ENCODE measurements around the gene ZBTB7A.

ZBTB7A gene

GRCh38 chr19:4068047-4068966 lies 1.6 kb upstream of the ZBTB7A start:
- Histone ChIP-seq H3K9ac (ENCODE audit: low read depth in 1 of 2, low read length in 2 of 2) (peak overlapping the region; percentile 75 to 81), H3K4me3 (ENCODE audit: low read length in 2 of 2) (peak overlapping the region; percentile 62 to 71), H3K27ac (ENCODE audit: low read depth in 2 of 2, low read length in 2 of 2) (peak overlapping the region; percentile 97), H3K27me3 (ENCODE audit: control insufficient read depth in 2 of 2, insufficient read depth in 2 of 2, low read length in 2 of 2) (no peaks in the 10 kb centered on the region), H3K9me3 (ENCODE audit: control insufficient read depth in 2 of 2, low read length in 2 of 2) (no peaks in the 10 kb centered on the region), H3K4me1 (ENCODE audit: control insufficient read depth in 2 of 2, insufficient read depth in 2 of 2, low read length in 2 of 2) (peaks cover 17% of the 10 kb centered on the region in 2 donors), H3K36me3 (ENCODE audit: control insufficient read depth in 2 of 2, insufficient read depth in 2 of 2, low read length in 2 of 2) (no peaks in the 10 kb centered on the region)

DNA sequence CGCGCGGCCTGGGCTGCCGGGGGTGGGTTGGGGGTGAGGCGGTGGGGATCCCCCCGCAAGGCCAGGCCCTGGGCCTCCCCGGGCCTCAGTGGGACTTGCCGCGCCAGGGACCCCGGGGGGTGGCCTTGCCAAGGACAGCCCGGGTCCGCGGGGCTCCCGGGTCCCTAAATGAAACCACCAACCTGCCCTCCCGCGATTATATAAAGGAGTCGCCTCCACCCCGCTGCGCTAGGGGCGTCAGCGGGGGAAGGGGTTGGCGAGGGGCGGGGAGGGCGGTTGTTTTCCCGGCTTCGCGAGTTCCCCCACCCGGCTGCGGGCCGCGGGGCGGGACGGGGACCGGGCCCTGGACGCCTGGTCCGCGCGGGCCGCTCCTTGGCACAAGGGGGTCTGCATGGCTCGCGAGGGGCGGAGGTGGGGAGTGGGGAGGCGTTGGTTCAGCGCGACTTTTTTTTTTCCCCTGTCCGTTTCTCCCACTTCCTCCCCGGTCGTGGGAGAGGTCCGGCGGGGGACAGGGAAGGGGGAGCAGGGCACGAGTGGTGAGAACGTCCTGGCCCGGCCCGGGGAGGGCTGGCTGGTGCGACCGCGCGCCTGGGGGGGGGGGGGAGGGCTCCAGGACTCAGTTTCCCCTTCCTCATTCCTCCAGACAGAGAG lies 822 bp upstream of the ZBTB7A start:
- Histone ChIP-seq H3K27ac (ENCODE audit: low read depth in 2 of 2, low read length in 2 of 2) (peak overlapping the region; percentile 97), H3K4me1 (ENCODE audit: control insufficient read depth in 2 of 2, insufficient read depth in 2 of 2, low read length in 2 of 2) (peaks cover 25% of the 10 kb centered on the region in 2 donors), H3K36me3 (ENCODE audit: control insufficient read depth in 2 of 2, insufficient read depth in 2 of 2, low read length in 2 of 2) (peaks cover 0 to under 1% of the 10 kb centered on the region in 2 donors), H3K4me3 (ENCODE audit: low read length in 2 of 2) (peak overlapping the region; percentile 62 to 71), H3K9ac (ENCODE audit: low read depth in 1 of 2, low read length in 2 of 2) (peak overlapping the region; percentile 75 to 81), H3K9me3 (ENCODE audit: control insufficient read depth in 2 of 2, low read length in 2 of 2) (no peaks in the 10 kb centered on the region), H3K27me3 (ENCODE audit: control insufficient read depth in 2 of 2, insufficient read depth in 2 of 2, low read length in 2 of 2) (no peaks in the 10 kb centered on the region)

- Histone ChIP-seq H3K27ac (ENCODE audit: low read depth in 2 of 2, low read length in 2 of 2) (peak overlapping the region; percentile 97), H3K9me3 (ENCODE audit: control insufficient read depth in 2 of 2, low read length in 2 of 2) (no peaks in the 10 kb centered on the region), H3K4me3 (ENCODE audit: low read length in 2 of 2) (peak overlapping the region; percentile 65 to 80), H3K9ac (ENCODE audit: low read depth in 1 of 2, low read length in 2 of 2) (peak overlapping the region; percentile 75 to 87), H3K36me3 (ENCODE audit: control insufficient read depth in 2 of 2, insufficient read depth in 2 of 2, low read length in 2 of 2) (peaks cover 0 to 3% of the 10 kb centered on the region in 2 donors), H3K4me1 (ENCODE audit: control insufficient read depth in 2 of 2, insufficient read depth in 2 of 2, low read length in 2 of 2) (peaks cover 37% of the 10 kb centered on the region in 2 donors), H3K27me3 (ENCODE audit: control insufficient read depth in 2 of 2, insufficient read depth in 2 of 2, low read length in 2 of 2) (no peaks in the 10 kb centered on the region)
Observed at GRCh38 chr19:4066176-4066606, 508 bp downstream of the ZBTB7A start.

DNA sequence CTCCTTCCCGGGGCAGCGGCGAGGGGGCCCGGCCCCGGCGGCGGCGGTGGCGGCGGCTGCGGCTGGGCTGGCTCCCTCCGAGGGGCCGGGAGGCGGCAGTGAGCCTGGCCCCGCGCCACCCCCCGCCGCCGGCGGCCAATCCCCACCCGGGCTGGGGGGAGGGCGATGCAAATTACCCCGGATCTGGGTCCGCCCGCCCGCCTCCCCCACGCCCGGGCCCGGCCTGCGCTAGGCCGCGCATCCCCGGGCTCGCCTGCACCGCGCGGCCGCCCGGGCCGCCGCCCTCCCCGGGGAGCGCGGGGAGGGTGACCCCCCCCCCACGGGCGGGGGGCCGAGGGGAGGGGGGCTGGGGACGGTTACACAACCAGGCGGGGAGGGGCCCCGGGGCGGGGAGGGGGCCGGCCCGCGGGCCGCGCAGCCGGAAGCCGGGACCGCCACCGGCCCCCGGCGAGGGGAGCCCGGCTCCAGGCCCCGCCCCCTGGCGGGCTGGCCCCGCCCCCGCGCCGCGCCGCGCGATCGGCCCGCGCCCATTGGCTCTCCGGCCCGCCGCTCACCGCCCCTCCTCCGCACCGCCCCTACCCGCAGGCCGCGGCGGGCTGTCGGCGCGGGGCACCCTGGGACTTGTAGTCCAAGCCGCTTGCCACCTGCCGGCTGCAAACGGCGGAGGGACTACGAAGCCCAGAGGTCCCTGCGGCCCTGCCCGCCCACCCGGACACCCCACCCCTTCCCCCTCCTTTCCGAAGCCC lies 1.1 kb downstream of the ZBTB7A start:
- Histone ChIP-seq H3K27ac (ENCODE audit: low read depth in 2 of 2, low read length in 2 of 2) (peak overlapping the region; percentile 97 to 100), H3K4me1 (ENCODE audit: control insufficient read depth in 2 of 2, insufficient read depth in 2 of 2, low read length in 2 of 2) (peaks cover 42% of the 10 kb centered on the region in 2 donors), H3K36me3 (ENCODE audit: control insufficient read depth in 2 of 2, insufficient read depth in 2 of 2, low read length in 2 of 2) (peaks cover 0 to 3% of the 10 kb centered on the region in 2 donors), H3K27me3 (ENCODE audit: control insufficient read depth in 2 of 2, insufficient read depth in 2 of 2, low read length in 2 of 2) (no peaks in the 10 kb centered on the region), H3K9me3 (ENCODE audit: control insufficient read depth in 2 of 2, low read length in 2 of 2) (no peaks in the 10 kb centered on the region), H3K4me3 (ENCODE audit: low read length in 2 of 2) (peak overlapping the region; percentile 65 to 80), H3K9ac (ENCODE audit: low read depth in 1 of 2, low read length in 2 of 2) (peak overlapping the region in 1 of 2 donors; percentile 96)

DNA sequence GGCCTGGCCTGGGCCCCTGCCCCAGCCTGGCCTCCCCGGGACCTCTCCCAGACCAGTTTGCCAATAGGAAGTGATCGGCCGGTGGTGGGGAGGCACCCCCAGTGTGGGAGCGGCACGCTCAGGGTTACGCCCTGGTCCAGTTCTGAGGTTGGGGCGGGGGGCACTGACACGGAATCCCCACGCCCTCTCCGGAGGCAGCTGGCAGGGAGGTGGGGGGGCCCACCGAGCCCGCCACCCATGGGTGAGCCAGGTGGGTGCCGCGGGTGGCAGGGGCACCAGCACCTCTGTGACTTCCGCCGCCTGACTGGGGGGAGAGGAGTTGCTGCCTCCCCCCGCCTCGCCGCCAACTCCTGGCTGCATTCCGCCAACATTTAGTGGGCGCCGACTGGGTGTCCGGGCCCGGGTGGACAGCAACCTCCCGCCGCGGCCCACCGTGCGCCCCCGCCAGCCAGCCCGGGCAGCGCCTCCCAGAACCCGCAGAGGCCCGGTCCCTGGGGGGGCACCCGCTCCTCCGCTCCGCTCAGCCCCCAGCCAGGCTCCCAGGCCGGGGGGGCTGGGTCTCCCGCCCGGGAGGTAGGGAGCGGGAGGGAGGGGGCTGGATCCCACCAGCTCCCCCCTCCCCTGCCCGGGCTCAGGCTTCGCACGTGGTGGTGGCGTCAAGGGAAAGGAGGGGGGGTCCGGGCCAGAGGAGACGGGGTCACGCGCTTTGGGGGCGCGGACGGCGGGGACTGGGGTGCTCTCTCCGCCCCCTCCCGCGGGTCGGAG lies 2.0 kb downstream of the ZBTB7A start:
- Histone ChIP-seq H3K9ac (ENCODE audit: low read depth in 1 of 2, low read length in 2 of 2) (peak overlapping the region; percentile 80 to 96), H3K27me3 (ENCODE audit: control insufficient read depth in 2 of 2, insufficient read depth in 2 of 2, low read length in 2 of 2) (no peaks in the 10 kb centered on the region), H3K27ac (ENCODE audit: low read depth in 2 of 2, low read length in 2 of 2) (peak overlapping the region; percentile 98 to 100), H3K36me3 (ENCODE audit: control insufficient read depth in 2 of 2, insufficient read depth in 2 of 2, low read length in 2 of 2) (peaks cover 0 to 3% of the 10 kb centered on the region in 2 donors), H3K4me1 (ENCODE audit: control insufficient read depth in 2 of 2, insufficient read depth in 2 of 2, low read length in 2 of 2) (peaks cover 49 to 50% of the 10 kb centered on the region in 2 donors), H3K9me3 (ENCODE audit: control insufficient read depth in 2 of 2, low read length in 2 of 2) (no peaks in the 10 kb centered on the region), H3K4me3 (ENCODE audit: low read length in 2 of 2) (peak overlapping the region; percentile 79 to 82)

- peaks cover 54% of the 10 kb centered on the region in 2 donors for H3K4me1 ChIP-seq (ENCODE audit: control insufficient read depth in 2 of 2, insufficient read depth in 2 of 2, low read length in 2 of 2)
- peak overlapping the region; percentile 80 to 96 for H3K9ac ChIP-seq (ENCODE audit: low read depth in 1 of 2, low read length in 2 of 2)
- H3K9me3 ChIP-seq (ENCODE audit: control insufficient read depth in 2 of 2, low read length in 2 of 2) = no peaks in the 10 kb centered on the region
- no peaks in the 10 kb centered on the region for H3K27me3 ChIP-seq (ENCODE audit: control insufficient read depth in 2 of 2, insufficient read depth in 2 of 2, low read length in 2 of 2)
- peaks cover 0 to 3% of the 10 kb centered on the region in 2 donors for H3K36me3 ChIP-seq (ENCODE audit: control insufficient read depth in 2 of 2, insufficient read depth in 2 of 2, low read length in 2 of 2)
- H3K4me3 ChIP-seq (ENCODE audit: low read length in 2 of 2) = peak overlapping the region; percentile 79 to 82
- peak overlapping the region; percentile 98 to 100 for H3K27ac ChIP-seq (ENCODE audit: low read depth in 2 of 2, low read length in 2 of 2)
Observed at GRCh38 chr19:4064149-4064495, 2.6 kb downstream of the ZBTB7A start.

DNA sequence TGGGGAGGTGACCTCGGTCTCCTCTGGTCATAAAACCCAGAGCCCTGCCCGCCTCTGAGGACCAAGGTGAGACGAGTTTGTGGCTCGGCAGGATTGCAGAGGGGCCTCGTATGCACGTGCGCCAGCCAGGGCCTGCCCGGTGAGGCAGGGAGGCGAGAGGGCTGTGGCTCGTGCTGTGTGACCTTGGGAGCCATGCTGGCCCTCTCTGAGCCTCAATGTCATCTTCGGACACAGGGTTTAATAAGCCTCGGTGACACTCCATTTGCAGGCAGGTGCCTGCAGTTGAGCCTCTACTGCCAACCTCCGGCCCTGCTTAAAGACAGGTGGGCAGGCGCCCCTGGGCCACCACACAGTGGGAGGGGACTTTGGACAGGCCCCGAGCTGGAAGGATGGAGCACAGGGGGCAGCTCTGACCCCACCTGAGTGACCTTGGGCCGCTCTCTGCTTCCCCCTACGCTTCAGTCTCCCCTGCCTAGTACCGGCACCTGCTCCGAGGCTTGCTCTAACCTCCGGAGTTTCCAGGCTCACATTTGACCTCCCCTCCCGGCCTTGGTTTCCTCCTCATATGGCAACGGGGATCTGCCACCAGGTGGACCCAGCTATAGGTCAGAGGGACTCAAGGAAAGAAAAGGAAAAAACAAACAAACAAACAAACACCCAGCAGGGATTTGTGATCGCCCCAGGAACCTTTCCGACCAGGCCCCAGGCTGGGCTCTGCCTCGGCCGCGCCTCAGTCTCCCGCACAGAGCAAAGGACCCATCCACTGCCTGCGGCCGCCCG lies 3.1 kb downstream of the ZBTB7A start:
- peak overlapping the region; percentile 80 to 96 for H3K9ac ChIP-seq (ENCODE audit: low read depth in 1 of 2, low read length in 2 of 2)
- H3K27me3 ChIP-seq (ENCODE audit: control insufficient read depth in 2 of 2, insufficient read depth in 2 of 2, low read length in 2 of 2) = no peaks in the 10 kb centered on the region
- H3K9me3 ChIP-seq (ENCODE audit: control insufficient read depth in 2 of 2, low read length in 2 of 2) = no peaks in the 10 kb centered on the region
- H3K36me3 ChIP-seq (ENCODE audit: control insufficient read depth in 2 of 2, insufficient read depth in 2 of 2, low read length in 2 of 2) = peaks cover 0 to 3% of the 10 kb centered on the region in 2 donors
- peak overlapping the region; percentile 79 to 82 for H3K4me3 ChIP-seq (ENCODE audit: low read length in 2 of 2)
- peaks cover 56 to 60% of the 10 kb centered on the region in 2 donors for H3K4me1 ChIP-seq (ENCODE audit: control insufficient read depth in 2 of 2, insufficient read depth in 2 of 2, low read length in 2 of 2)
- H3K27ac ChIP-seq (ENCODE audit: low read depth in 2 of 2, low read length in 2 of 2) = peak overlapping the region; percentile 98 to 100

DNA sequence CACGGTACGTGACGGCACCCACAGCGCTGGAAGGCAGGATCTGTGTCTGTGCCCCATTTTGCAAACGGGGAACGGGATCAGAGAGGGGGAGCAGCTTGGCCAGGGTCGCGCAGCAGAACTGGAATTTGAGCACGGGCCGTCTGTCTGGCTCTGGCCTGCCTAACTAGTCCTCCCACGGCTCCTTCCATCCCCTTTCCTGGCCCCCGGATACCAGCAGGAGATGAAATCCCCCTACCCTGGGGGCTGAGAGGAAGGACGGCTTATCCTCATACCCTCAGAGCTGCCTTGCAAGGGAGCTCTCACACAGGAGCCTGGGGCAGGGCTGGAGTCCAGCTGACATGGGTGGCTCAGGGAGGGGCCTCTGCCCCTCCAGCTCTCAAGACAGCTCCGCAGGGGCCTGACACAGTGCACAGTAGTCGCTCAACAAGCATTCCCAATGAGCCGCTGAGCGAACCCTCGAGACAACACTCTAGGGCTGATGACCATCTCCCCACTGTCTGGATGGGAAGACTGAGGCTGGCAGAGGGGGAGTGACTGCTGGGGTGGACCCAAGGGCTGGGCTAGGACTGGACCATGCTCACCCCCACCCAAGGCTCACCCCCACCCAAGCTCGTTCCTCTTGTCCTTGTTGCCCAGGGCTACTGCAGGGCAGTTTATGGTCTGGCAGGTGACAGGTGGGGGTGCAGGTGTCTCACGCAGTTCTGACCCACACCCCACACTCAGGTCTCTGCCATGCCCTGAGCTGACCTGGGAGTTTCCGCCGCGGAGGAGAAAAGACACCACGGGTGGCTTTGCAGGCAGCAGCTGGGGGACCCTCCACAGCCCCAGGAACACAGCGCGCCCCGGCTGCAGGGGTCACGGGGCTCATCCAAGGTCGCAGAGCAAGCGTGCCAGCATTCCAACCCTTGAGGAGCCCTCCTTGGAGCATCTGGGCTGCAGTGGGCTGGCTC lies 4.0 kb downstream of the ZBTB7A start:
- peaks cover 59 to 60% of the 10 kb centered on the region in 2 donors for H3K4me1 ChIP-seq (ENCODE audit: control insufficient read depth in 2 of 2, insufficient read depth in 2 of 2, low read length in 2 of 2)
- H3K27me3 ChIP-seq (ENCODE audit: control insufficient read depth in 2 of 2, insufficient read depth in 2 of 2, low read length in 2 of 2) = no peaks in the 10 kb centered on the region
- H3K4me3 ChIP-seq (ENCODE audit: low read length in 2 of 2) = peak overlapping the region; percentile 79 to 82
- H3K27ac ChIP-seq (ENCODE audit: low read depth in 2 of 2, low read length in 2 of 2) = peak overlapping the region; percentile 98 to 100
- H3K9ac ChIP-seq (ENCODE audit: low read depth in 1 of 2, low read length in 2 of 2) = peak overlapping the region; percentile 80 to 96
- no peaks in the 10 kb centered on the region for H3K9me3 ChIP-seq (ENCODE audit: control insufficient read depth in 2 of 2, low read length in 2 of 2)
- peaks cover 0 to 3% of the 10 kb centered on the region in 2 donors for H3K36me3 ChIP-seq (ENCODE audit: control insufficient read depth in 2 of 2, insufficient read depth in 2 of 2, low read length in 2 of 2)

Data from mucosa of rectum (tissue), 2 donors.